ENCODE data around the gene SH2D4B. TPM values are rescaled to one million over a fixed set of nuclear protein-coding genes. Genes with fewer than 3 reads are reported as not detected.

Gene SH2D4B
- total RNA-seq, 3 donors from 2014 or later (not counting 1 experiment from before 2014, with no cell fraction given), result 0.19 to 0.30 (median 0.27) TPM

- Histone ChIP-seq H3K4me3 (ENCODE audit: low read length) (no peak overlapping the region), H3K27ac (ENCODE audit: low read length) (no peak overlapping the region)
These were observed 61.2 kb downstream of the SH2D4B start for GRCh38 chr10:80598951-80599350.

GRCh38 chr10:80599424-80599847, 61.7 kb downstream of the SH2D4B start:
- no peaks in the 10 kb centered on the region for H3K9me3 ChIP-seq (ENCODE audit: control insufficient read depth, insufficient read depth, low read length)
- H3K27ac ChIP-seq (ENCODE audit: low read length), result no peak overlapping the region
- H3K4me1 Mint-ChIP-seq, result no peaks in the 10 kb centered on the region
- intact Hi-C loops (cut with micrococcal nuclease), result no loop called here
- no peaks in the 10 kb centered on the region for H3K36me3 Mint-ChIP-seq
- H3K4me1 ChIP-seq (ENCODE audit: control insufficient read depth, insufficient read depth, low read length), result no peaks in the 10 kb centered on the region
- H3K27me3 ChIP-seq (ENCODE audit: control insufficient read depth, insufficient read depth, low read length), result no peaks in the 10 kb centered on the region
- H3K4me3 Mint-ChIP-seq, result no peak overlapping the region
- H3K9me3 Mint-ChIP-seq, result no peaks in the 10 kb centered on the region
- no peaks in the 10 kb centered on the region for H3K36me3 ChIP-seq (ENCODE audit: control insufficient read depth, insufficient read depth, low read length)
- ATAC-seq (peak; percentile 70 to 82 (median 72)), DNase-seq (peak in 1 of 2 donors; percentile 60)
- peak; percentile 50 for TF ChIP-seq CTCF (IDR thresholded peaks at IDR 0.05)
- no peaks in the 10 kb centered on the region for H3K27me3 Mint-ChIP-seq (ENCODE audit: low read depth in 2 of 2)
- 42% methylated on average over 8 of the region's 8 CpGs for WGBS (ENCODE audit: insufficient coverage)
- no peak overlapping the region for H3K4me3 ChIP-seq (ENCODE audit: low read length)
- no peak overlapping the region for H3K27ac Mint-ChIP-seq

More at GRCh38 chr10:80598951-80599350, 61.2 kb downstream of the SH2D4B start:
- TF ChIP-seq CTCF (IDR thresholded peaks at IDR 0.05), result no peak
- Histone ChIP-seq H3K9me3 (ENCODE audit: control insufficient read depth, insufficient read depth, low read length) (no peaks in the 10 kb centered on the region), H3K36me3 (ENCODE audit: control insufficient read depth, insufficient read depth, low read length) (no peaks in the 10 kb centered on the region), H3K27me3 (ENCODE audit: control insufficient read depth, insufficient read depth, low read length) (no peaks in the 10 kb centered on the region), H3K4me1 (ENCODE audit: control insufficient read depth, insufficient read depth, low read length) (no peaks in the 10 kb centered on the region)
- no peak for DNase-seq
- Mint-ChIP-seq H3K4me3 (no peak overlapping the region), H3K36me3 (no peaks in the 10 kb centered on the region), H3K27ac (no peak overlapping the region), H3K4me1 (no peaks in the 10 kb centered on the region), H3K27me3 (ENCODE audit: low read depth in 2 of 2) (no peaks in the 10 kb centered on the region), H3K9me3 (no peaks in the 10 kb centered on the region)
- 88% methylated on average over 6 of the region's 6 CpGs for WGBS (ENCODE audit: insufficient coverage)
- ATAC-seq, result no peak
- intact Hi-C loops (cut with micrococcal nuclease), result no loop called here

DNA sequence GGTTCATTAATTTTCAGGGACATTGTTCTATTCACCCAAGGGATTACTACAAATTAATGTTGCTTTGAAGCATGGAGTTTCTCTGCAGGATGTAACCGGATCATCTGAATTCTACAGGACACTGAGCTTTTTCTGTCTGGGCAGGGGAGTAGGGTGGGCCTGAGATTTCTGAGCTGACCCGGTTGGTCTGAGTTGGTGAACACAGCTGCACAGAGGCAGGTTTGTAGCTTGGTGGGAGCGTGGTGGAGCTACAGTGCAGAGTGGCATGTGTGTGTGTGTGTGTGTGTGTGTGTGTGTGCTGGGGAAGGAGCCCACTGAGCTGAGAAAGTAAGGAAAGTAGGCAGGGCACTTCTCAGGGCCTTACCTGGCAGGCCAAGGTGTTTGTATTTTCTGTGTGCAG, 62.6 kb downstream of the SH2D4B start:
- Mint-ChIP-seq H3K27me3 (ENCODE audit: low read depth in 2 of 2) (no peaks in the 10 kb centered on the region), H3K9me3 (no peaks in the 10 kb centered on the region), H3K27ac (no peak overlapping the region), H3K4me3 (no peak overlapping the region), H3K4me1 (no peaks in the 10 kb centered on the region), H3K36me3 (no peaks in the 10 kb centered on the region)
- Histone ChIP-seq H3K4me3 (ENCODE audit: low read length) (no peak overlapping the region), H3K9me3 (ENCODE audit: control insufficient read depth, insufficient read depth, low read length) (no peaks in the 10 kb centered on the region), H3K4me1 (ENCODE audit: control insufficient read depth, insufficient read depth, low read length) (no peaks in the 10 kb centered on the region), H3K36me3 (ENCODE audit: control insufficient read depth, insufficient read depth, low read length) (no peaks in the 10 kb centered on the region), H3K27me3 (ENCODE audit: control insufficient read depth, insufficient read depth, low read length) (no peaks in the 10 kb centered on the region), H3K27ac (ENCODE audit: low read length) (no peak overlapping the region)
- WGBS (ENCODE audit: insufficient coverage), result 91% methylated on average over 3 of the region's 3 CpGs
- no peak for DNase-seq
- no peak for TF ChIP-seq CTCF (IDR thresholded peaks at IDR 0.05)
- intact Hi-C loops (cut with micrococcal nuclease), result no loop called here
- no peak for ATAC-seq

DNA sequence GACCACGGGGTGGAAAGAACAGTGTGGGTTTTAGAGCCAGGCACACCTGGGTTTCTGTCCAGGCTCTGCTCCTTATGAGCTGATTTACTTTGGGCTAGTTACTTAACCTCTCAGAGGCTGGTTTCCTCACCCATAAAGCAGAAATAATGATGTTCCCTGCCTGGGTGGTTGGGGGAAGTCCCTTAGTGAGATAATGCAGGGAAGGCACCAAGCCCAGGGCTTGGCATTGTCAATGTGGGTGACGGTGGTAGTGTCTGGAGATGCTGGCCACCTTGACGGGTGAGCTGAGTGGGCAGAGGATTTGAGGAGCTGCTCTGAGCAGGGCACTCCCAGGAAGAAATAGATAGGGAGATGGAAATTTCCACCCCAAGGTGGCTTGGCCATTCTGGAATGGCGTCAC, 65.2 kb downstream of the SH2D4B start:
- Mint-ChIP-seq H3K27me3 (ENCODE audit: low read depth in 2 of 2) (no peaks in the 10 kb centered on the region), H3K27ac (no peak overlapping the region), H3K4me3 (no peak overlapping the region), H3K36me3 (no peaks in the 10 kb centered on the region), H3K4me1 (no peaks in the 10 kb centered on the region), H3K9me3 (no peaks in the 10 kb centered on the region)
- Histone ChIP-seq H3K27ac (ENCODE audit: low read length) (no peak overlapping the region), H3K4me3 (ENCODE audit: low read length) (no peak overlapping the region), H3K27me3 (ENCODE audit: control insufficient read depth, insufficient read depth, low read length) (no peaks in the 10 kb centered on the region), H3K36me3 (ENCODE audit: control insufficient read depth, insufficient read depth, low read length) (no peaks in the 10 kb centered on the region), H3K4me1 (ENCODE audit: control insufficient read depth, insufficient read depth, low read length) (no peaks in the 10 kb centered on the region), H3K9me3 (ENCODE audit: control insufficient read depth, insufficient read depth, low read length) (no peaks in the 10 kb centered on the region)
- no peak for TF ChIP-seq CTCF (IDR thresholded peaks at IDR 0.05)
- ATAC-seq (no peak), DNase-seq (no peak)
- intact Hi-C loops (cut with micrococcal nuclease), result no loop called here
- WGBS (ENCODE audit: insufficient coverage), result 88% methylated on average over 4 of the region's 4 CpGs
